ENCODE data around the gene OR52K1.
A peak's percentile ranks its signal among the peaks of the same experiment; 100 is the strongest.
"Not testable (repeated sequence)": the region's sequence is repeated elsewhere in the genome, so short reads cannot be mapped to it uniquely, and the experiment has no call there.

The OR52K1 gene

GRCh38 chr11:4511282-4512245 lies 29.1 kb downstream of the OR52K1 start:
- Mint-ChIP-seq H3K4me3 (no peak overlapping the region), H3K27me3 (peaks cover 5% of the 10 kb centered on the region), H3K4me1 (no peaks in the 10 kb centered on the region), H3K27ac (no peak overlapping the region), H3K9me3 (no peaks in the 10 kb centered on the region), H3K36me3 (no peaks in the 10 kb centered on the region)
- no peak for DNase-seq
- CTCF ChIA-PET: no interaction called here

DNA sequence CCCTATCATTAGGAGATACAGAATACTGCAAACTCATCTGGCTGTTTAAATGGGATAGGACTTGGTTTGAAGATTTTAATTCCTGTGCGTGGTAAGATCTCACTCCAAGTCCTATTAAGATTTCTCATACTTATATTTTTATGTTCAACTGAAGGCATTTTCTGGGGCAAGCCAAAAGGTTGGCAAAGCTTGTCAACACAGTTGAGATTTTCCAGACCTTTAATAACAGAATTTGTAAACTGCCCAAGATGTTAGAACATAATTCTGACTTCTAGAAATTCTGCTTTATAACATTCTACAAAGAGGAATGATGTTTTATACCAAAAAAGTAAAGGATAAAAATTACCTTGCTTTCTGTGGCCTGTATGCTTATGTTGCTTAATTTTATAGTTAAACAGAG lies 31.8 kb downstream of the OR52K1 start:
- CTCF ChIA-PET: no interaction called here
- Mint-ChIP-seq H3K9me3 (no peaks in the 10 kb centered on the region), H3K27ac (no peak overlapping the region), H3K4me3 (no peak overlapping the region), H3K36me3 (no peaks in the 10 kb centered on the region), H3K4me1 (no peaks in the 10 kb centered on the region), H3K27me3 (peaks cover under 1% of the 10 kb centered on the region)
- no peak for DNase-seq

DNA sequence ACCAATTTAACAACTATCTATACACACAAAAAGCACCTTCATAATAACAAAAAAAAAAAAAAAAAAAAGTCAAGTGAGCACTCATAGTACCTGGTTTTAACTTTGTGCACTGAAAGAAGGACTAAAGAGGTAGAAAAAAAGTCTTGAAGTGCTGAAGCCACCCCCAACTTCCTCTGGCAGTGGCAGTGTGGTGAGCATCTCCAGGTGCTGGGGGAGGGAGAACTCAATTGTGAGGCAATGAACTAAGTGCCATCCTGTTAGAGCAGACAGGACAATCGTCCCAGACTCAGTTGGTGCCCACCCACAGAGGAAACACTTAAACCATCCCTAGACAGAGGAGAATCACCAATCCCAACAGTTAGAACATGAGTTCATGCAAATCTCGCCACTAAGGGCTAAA lies 39.9 kb downstream of the OR52K1 start:
- Mint-ChIP-seq H3K9me3 (no peaks in the 10 kb centered on the region), H3K27ac (no peak overlapping the region), H3K36me3 (no peaks in the 10 kb centered on the region), H3K27me3 (peaks cover 16% of the 10 kb centered on the region), H3K4me3 (no peak overlapping the region), H3K4me1 (no peaks in the 10 kb centered on the region)
- DNase-seq: no peak
- CTCF ChIA-PET: no interaction called here

GRCh38 chr11:4522752-4523151 lies 40.3 kb downstream of the OR52K1 start:
- H3K27me3 Mint-ChIP-seq: peaks cover 16% of the 10 kb centered on the region
- H3K4me3 Mint-ChIP-seq: no peak overlapping the region
- H3K36me3 Mint-ChIP-seq: no peaks in the 10 kb centered on the region
- CTCF ChIA-PET: no interaction called here
- no peaks in the 10 kb centered on the region for H3K4me1 Mint-ChIP-seq
- no peak overlapping the region for H3K27ac Mint-ChIP-seq
- H3K9me3 Mint-ChIP-seq: no peaks in the 10 kb centered on the region
- DNase-seq: no peak

DNA sequence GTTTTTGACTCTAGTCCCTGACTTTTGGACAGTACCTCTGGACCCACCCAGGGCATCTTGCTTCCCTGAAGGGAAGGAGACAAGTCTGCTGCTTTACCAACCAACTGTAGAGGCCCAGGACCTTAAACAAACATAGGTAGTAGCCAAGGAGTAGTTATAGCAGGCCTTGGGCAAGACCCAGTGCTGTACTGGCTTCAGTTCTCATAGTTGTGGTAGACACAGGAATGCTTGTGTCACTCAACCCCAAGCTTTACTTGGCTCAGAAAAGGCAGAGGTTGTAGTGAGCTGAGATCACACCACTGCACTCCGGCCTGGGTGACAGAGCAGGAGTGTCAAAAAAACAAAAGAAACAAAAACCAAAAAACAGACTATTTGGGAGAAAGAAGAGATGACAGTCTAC lies 41.2 kb downstream of the OR52K1 start:
- CTCF ChIA-PET: interaction anchor here (1.7 kb wide), 1 partner anchor 15 kb away, joined by 5 read pairs; no protein-coding TSS in a partner anchor
- Mint-ChIP-seq H3K4me1 (no peaks in the 10 kb centered on the region), H3K4me3 (no peak overlapping the region), H3K27ac (no peak overlapping the region), H3K36me3 (no peaks in the 10 kb centered on the region), H3K9me3 (no peaks in the 10 kb centered on the region), H3K27me3 (peaks cover 16% of the 10 kb centered on the region)
- no peak for DNase-seq

DNA sequence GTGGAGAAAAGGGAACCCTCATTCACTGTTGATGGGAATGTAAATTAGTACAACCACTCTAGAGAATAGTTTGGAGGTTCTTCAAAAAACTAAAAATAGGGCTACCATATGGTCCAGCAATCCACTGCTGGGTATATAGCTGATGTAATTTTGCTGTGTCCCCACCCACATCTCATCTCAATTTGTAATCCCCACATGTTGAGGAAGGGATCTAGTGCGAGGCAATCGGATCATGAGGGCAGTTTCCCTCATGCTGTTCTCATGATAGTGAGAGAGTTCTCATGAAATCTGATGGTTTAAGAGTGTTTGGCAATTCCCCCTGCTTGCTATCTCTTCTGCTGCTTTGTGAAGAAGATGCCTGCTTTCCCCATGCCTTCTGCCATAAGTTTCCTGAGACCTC lies 45.5 kb downstream of the OR52K1 start:
- H3K9me3 Mint-ChIP-seq: no peaks in the 10 kb centered on the region
- CTCF ChIA-PET: no interaction called here
- no peaks in the 10 kb centered on the region for H3K36me3 Mint-ChIP-seq
- peaks cover 9% of the 10 kb centered on the region for H3K27me3 Mint-ChIP-seq
- no peaks in the 10 kb centered on the region for H3K4me1 Mint-ChIP-seq
- H3K27ac Mint-ChIP-seq: no peak overlapping the region
- no peak for DNase-seq
- H3K4me3 Mint-ChIP-seq: no peak overlapping the region

GRCh38 chr11:4531686-4532085 lies 49.2 kb downstream of the OR52K1 start:
- CTCF ChIA-PET, H3K4me1 Mint-ChIP-seq, H3K4me3 Mint-ChIP-seq, H3K27me3 Mint-ChIP-seq, DNase-seq, H3K36me3 Mint-ChIP-seq, H3K9me3 Mint-ChIP-seq, H3K27ac Mint-ChIP-seq: not testable (repeated sequence)

- no peaks in the 10 kb centered on the region for H3K4me1 Mint-ChIP-seq
- H3K9me3 Mint-ChIP-seq: no peaks in the 10 kb centered on the region
- no peak overlapping the region for H3K4me3 Mint-ChIP-seq
- CTCF ChIA-PET: interaction anchor here (0.6 to 10.4 kb wide), 6 partner anchors 15 to 355 kb away, joined by 3 to 124 read pairs (median 5); no protein-coding TSS in a partner anchor
- H3K27ac Mint-ChIP-seq: no peak overlapping the region
- no peaks in the 10 kb centered on the region for H3K27me3 Mint-ChIP-seq
- H3K36me3 Mint-ChIP-seq: no peaks in the 10 kb centered on the region
- peak; percentile 64 for DNase-seq
Measured at GRCh38 chr11:4539603-4540219, 57.3 kb downstream of the OR52K1 start.

DNA sequence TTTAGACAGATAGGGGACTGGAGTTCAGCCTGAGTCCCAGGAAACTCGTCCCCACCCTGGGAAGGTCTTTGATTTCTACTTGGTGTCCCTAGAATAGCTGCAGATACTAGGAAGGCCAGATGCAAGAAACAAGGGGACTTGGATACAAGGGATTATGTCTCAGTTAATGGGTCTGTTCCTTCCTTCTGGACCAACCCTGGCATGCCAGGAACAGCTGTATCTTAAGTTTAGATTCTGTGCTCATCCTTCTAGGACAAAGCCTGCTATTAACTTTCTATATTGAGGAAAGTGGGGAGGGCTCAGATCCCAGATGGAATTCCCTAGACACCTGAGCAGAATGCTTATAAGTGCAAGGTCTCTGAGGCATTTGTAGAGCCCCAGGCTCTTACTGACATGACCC lies 58.6 kb downstream of the OR52K1 start:
- H3K27me3 Mint-ChIP-seq: no peaks in the 10 kb centered on the region
- H3K9me3 Mint-ChIP-seq: no peaks in the 10 kb centered on the region
- H3K4me1 Mint-ChIP-seq: no peaks in the 10 kb centered on the region
- no peak overlapping the region for H3K4me3 Mint-ChIP-seq
- no peak for DNase-seq
- H3K27ac Mint-ChIP-seq: no peak overlapping the region
- CTCF ChIA-PET: interaction anchor here (1.3 to 10.4 kb wide), 2 partner anchors 46 to 356 kb away, joined by 3 to 124 read pairs; no protein-coding TSS in a partner anchor
- H3K36me3 Mint-ChIP-seq: no peaks in the 10 kb centered on the region
